Stimulated activated CD4-positive, alpha-beta T cell treated with anti-CD3 and anti-CD28 coated beads, TNF-alpha, amount 100 ng/mL, for 24 hours (primary cell): ENCODE data around the gene SLC29A3.
A peak's percentile ranks its signal among the peaks of the same experiment; 100 is the strongest.

ENCODE experiments used
- DNase-seq, 3 experiments: peaks; one replicate each; pipeline ENCODE4 v3.0.0-alpha.2; 2020; ENCODE audit warnings: low read depth in 3 of 3

Gene SLC29A3

GRCh38 chr10:71368643-71369042, 49.6 kb downstream of the SLC29A3 start:
- no peak for DNase-seq

DNA sequence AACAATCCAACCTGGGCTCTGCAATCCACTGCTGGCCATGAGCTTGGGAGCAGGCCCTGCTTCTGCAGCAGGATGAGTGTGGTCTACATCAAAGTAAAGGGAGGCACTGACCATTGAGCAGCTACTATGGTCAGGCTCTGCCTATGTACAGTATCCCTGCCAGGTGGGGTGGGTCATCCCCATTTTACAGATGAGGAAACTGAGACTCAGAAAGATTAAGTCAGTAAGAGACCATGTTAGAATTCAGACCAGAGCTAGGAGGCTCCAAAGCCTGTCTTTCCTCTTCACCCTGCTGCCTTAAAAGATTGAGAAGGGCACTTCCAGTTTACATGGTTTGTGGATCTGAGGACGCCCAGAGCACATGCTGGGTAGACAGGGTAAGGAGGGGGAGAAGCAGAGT, 50.5 kb downstream of the SLC29A3 start:
- DNase-seq = no peak

DNA sequence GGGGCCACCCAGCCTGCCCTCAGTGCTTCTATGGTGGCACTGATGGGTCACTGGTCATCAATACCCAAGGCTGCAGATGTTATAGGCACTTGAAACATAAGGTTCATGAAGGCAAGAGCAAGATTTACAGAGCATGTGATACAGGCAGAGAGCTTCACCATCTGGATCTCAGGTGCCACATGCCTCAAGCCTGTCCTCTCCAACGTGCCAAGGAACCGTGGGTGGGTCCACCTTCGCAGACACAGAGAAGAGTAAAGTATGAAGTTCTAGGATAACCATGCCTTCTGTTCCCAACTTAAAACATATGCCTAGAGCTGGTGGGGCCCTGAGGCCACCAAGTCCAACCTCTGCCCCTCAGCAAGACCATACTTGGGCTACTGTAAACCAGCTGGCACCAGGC, 51.0 kb downstream of the SLC29A3 start:
- DNase-seq = no peak

GRCh38 chr10:71371750-71372166, 52.7 kb downstream of the SLC29A3 start:
- no peak for DNase-seq

GRCh38 chr10:71372882-71373495, 53.9 kb downstream of the SLC29A3 start:
- DNase-seq = no peak

DNA sequence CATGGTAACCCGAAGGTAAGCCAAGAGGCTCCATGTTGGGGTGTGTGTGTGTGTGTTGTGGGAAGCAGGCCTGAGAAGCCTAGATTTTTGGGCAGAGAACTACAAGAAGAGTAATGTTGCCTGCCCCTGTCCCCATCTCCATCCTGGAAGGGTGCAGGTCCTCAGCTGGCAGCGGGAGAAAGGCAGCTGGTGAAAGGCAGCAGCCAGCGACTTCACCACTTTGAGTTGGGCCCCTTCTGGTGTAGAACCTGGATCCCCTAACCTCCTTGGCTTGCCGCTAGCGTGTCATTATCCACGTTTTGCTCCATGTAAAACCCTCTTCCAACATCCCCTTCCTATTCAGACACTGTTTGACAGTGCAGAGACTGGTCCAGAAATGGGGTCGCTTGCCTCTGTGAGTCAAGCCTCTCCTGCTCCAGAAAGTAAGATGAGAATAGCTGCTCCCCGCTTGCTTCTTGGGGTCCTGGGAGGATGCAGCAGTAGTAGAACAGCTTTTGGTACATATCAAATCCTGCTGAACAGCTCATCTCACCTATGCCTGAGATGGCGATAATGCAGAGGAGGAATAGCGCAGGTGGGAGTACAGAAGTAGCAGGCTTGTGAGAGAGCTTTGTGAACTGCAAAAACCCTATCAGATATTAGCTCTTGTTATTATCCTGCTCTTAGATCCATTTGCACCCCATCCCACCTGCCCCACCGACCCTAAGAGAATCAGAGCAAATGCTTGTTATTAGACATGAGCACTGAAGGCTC, 55.6 kb downstream of the SLC29A3 start:
- no peak for DNase-seq

- no peak for DNase-seq
Observed at GRCh38 chr10:71375952-71376351, 56.9 kb downstream of the SLC29A3 start.

GRCh38 chr10:71378336-71379117, 59.5 kb downstream of the SLC29A3 start:
- DNase-seq = no peak

DNA sequence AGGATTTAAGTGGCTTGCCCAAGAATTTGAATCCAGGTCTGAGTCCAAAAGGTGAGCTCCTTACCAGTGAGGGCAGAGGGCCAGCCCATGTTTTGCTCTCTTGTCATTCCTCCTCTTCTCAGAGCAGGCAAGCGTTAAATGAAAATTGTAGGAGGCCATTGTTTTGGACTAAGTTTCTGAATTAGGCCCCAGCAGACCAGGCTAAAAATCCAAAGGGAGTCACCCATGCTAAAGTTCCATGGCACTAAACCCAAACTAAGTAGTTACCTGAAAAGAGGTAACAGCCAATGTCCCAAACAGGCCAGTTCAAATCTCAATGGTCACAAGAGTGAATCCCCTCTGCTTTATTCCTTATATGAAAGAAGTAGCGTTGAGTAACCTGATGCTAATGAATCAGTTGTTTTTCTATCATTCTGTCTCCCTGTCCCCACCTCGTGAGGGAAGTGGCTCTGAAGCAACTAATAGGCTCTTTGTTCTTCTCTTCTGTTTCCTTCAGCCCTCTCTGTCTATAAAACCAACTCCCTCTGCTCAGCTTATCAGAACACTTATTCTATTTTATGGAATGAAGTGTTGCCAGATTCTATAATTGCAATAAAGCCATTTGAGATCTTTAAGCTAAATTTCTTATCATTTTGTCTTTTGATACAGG, 60.2 kb downstream of the SLC29A3 start:
- no peak for DNase-seq

- no peak for DNase-seq
Observed at GRCh38 chr10:71380841-71381240, 61.8 kb downstream of the SLC29A3 start.

DNA sequence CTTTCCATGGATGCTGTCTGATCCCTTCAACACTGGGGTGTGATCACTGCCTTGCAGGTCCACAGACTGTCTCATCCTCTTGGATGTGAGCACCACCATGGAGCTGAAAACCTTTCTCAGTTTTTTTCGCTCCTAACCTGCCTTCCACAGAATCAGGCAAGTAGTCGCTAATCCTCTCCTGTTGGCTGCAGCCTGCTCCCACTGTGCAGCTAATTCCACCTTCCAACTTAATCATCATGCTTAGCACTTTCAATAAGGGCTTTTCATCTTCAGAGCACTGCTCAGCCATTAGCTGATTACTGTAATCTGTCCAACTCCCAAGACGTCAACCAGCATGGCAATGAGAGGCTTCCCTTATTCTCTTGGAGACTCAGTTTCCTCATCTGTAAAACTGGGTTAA, 62.6 kb downstream of the SLC29A3 start:
- DNase-seq = no peak

DNA sequence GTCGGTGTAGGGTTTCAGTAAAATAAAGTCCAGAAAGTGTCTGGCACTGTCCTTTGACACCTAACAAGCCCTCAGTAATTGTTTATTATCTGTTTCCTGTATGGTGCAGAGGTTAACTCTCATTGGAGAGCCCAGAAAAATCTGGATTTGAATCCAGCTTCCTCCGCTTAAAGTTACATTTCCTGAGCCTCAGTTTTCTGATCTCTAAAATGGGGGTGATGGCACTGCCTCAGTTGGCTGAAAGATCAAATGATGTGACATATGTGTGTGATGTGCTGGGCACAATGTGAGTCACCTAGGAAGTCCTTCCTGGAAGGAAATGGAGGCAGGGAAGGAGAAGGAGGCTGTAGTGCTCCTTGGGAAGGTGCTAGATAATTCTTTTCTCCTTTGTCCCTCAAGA, 63.0 kb downstream of the SLC29A3 start:
- DNase-seq = no peak

GRCh38 chr10:71382757-71383156, 63.7 kb downstream of the SLC29A3 start:
- DNase-seq = no peak

DNA sequence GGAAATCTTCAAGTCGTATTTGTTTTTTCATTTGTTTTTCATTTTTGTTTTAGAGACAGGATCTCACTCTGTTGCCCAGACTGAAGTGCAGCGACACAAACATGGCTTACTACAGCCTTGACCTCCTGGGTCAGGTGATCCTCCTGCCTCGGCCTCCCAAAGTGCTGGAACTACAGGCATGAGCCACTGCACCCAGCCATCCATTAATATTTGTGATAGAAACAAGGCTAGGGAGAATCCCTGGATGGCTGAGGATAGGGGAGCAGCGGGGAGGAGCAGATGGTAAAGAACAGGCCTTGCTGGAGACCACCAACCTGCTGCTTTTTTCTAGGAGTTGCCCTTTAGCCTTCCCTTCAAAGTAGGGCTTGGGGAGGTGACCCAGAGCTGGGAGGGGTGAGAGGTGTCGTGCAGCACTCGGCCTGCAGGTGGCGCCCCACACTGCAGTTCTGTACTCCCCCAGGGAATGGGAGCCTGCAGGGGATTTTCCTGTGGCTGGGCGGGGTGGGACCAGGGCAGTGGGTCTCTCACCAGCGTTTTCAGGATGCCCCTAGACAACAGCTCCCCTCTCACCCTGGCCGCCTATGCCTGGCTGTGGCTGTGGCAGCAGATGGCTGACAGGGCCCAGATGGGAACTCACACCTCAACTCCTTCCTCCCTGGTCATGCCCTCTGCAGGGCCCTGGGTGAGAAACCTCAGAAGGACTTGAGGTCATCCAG, 65.1 kb downstream of the SLC29A3 start:
- peak; percentile 44 to 76 (median 45) for DNase-seq

DNA sequence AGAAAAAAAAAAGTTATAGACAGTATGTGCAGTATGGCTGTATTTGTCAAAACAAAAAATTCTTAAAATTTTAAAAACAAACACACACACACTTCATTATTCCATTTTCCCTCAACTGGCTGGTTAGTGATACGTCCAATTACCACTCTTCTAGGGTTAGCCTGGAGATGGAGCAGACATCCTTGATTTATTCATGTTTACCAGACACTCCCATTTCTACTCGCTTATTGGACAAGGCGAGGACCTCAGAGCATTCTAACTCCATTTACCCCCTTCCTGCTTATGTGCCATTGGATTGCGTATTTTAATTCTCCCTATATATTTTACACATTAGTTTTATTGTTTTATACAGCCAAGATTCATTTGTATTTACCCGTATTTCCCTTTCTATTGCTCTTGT, 69.1 kb downstream of the SLC29A3 start:
- no peak for DNase-seq

GRCh38 chr10:71388583-71389310, 69.7 kb downstream of the SLC29A3 start:
- DNase-seq = no peak

DNA sequence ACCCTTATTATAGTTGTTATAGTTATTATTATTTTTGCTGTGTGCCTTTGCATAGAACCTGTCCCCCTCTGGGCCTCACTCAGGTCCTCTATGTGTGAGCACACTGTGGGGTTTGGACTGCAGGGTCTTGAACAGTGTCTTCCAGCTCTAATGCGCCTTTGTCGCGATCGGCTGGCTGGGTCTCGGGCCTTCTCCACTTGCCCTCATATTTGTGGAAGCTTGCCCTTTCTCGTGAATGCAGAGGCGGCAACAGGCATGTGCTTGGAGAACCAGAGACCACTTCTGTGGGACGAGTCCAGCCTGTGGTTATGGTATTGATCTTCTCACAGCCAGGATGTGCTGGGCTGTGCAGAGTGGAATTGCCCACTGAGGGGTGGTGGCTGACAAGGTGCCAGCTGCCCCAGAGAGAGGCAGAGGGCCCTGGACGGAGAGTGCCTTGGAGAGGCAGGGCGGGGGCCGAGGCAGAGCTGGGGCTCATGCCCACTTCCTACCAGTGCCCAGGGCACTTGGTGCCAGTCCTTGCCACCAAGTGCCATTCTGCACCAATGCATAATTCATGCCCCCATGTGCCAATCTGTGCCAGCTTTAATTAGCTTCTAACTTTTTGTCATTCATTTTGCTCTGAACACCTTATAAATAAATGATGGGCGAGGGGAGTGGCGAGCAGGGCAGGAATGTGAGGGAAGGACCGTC, 70.9 kb downstream of the SLC29A3 start:
- no peak for DNase-seq

DNA sequence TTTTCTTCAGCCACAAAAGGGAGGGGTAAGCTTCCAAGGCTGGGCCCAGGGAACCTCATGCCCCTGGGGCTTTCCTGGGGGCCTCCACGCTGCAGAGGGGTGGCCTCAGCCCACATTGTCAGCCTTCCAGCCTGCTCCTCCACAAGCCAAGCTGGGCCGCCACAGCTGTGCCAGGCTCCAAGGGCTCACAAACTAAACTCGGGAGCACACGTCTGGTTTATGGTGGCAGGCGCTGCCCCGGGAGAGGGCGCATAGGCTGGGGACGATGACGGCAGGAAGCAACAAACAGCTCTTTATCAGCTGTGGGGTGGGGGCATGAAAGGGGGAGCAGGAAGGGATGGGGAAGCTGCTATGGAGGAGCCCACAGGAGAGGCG, 71.4 kb downstream of the SLC29A3 start:
- DNase-seq = no peak

DNA sequence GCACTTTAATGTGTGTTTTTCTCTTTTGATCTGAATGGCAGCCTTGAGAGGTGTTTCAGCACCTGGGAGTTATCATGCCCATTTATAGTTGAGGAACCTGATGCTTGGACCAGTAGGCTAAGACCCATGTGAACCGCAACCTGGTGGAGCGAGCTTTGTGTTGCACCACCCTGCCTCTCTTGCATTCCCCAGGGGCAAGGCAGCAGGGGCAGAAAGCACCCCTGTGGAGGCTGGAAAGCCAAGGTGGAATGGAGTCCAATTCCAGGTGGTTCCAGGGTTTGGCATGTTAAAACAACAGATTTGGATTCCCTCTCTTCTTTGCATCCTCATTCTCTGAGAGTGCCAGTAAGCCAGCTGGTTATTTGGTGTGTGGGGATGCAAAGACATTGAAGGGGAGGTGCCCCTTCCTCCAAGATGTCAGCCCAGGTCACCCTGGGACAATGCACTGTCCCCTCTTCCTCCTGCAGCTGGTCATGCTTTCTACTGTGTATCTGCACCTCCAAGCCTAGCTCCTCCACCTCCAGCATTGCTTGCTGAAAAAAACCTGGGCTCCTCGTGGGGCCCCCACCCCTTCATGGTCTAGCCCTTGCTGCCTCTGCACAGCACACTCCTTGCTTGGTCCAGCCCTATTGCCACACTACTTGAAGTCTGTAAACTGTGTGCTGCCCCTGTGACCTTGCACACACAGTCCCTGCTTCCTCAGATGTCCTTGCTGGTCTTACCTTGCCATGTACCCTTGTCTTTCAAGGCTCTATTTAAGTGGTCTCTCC, 72.0 kb downstream of the SLC29A3 start:
- DNase-seq = no peak

DNA sequence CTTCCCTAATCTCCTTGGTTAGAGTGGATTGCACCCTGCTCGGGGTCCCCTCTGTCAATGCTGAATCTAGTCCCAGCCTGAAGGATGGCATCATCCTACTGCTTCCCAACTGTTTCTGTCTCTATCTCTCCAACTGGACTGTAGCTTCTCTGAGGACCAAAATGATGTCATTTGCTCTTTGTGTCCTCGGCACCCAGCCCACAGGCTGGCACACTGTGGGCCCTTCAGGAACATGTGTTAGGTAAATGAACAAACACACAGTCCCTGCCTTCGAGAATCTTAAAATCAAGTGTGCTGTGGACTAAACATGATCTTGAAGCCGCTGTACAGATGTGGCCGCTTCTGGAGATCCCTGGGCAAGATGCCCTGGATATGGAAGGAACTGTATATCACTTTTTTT, 72.6 kb downstream of the SLC29A3 start:
- DNase-seq = no peak
